GM18502 (cell line): ENCODE measurements around the gene GDF9.

Source experiments
- ATAC-seq: cut with Tn5 transposase; IDR thresholded peaks from one replicate; pipeline ENCODE4 v1.9.1; 2021; ENCODE audit warnings: mild to moderate bottlenecking; ENCODE audit not compliant: unreplicated experiment, poor library complexity

The GDF9 gene

GRCh38 chr5:132839426-132840301 lies 26.6 kb downstream of the GDF9 start:
- ATAC-seq, result no peak

GRCh38 chr5:132838516-132839282 lies 27.6 kb downstream of the GDF9 start:
- ATAC-seq, result no peak

GRCh38 chr5:132837868-132838267 lies 28.4 kb downstream of the GDF9 start:
- ATAC-seq, result no peak

GRCh38 chr5:132836852-132837251 lies 29.4 kb downstream of the GDF9 start:
- no peak for ATAC-seq

- ATAC-seq, result no peak
These were observed 32.2 kb downstream of the GDF9 start for GRCh38 chr5:132834057-132834456.

GRCh38 chr5:132832612-132833011 lies 33.7 kb downstream of the GDF9 start:
- no peak for ATAC-seq

- no peak for ATAC-seq
These were observed 35.0 kb downstream of the GDF9 start for GRCh38 chr5:132831095-132831860.

- ATAC-seq, result peak; percentile 68
These were observed 35.7 kb downstream of the GDF9 start, which contains the start of gene SHROOM1 for GRCh38 chr5:132830436-132831094. Gene SHROOM1 (minus strand): TSS chr5:132830647. CDS start chr5:132826140, 4,507 bp downstream.

GRCh38 chr5:132829742-132830435 lies 36.4 kb downstream of the GDF9 start:
- ATAC-seq, result peak; percentile 70

GRCh38 chr5:132828846-132829494 lies 37.3 kb downstream of the GDF9 start:
- no peak for ATAC-seq

- no peak for ATAC-seq
These were observed 38.2 kb downstream of the GDF9 start for GRCh38 chr5:132827943-132828673.

- no peak for ATAC-seq
These were observed 39.7 kb downstream of the GDF9 start for GRCh38 chr5:132826424-132827082.

- ATAC-seq, result peak; percentile 26
These were observed 40.4 kb downstream of the GDF9 start for GRCh38 chr5:132825834-132826391.

GRCh38 chr5:132825033-132825833 lies 41.0 kb downstream of the GDF9 start:
- ATAC-seq, result peak; percentile 9

- no peak for ATAC-seq
These were observed 41.8 kb downstream of the GDF9 start for GRCh38 chr5:132824426-132824825.

- no peak for ATAC-seq
These were observed 42.7 kb downstream of the GDF9 start for GRCh38 chr5:132823481-132824050.
